ENCODE results near the gene MTF2. TPM values are rescaled to one million over a fixed set of nuclear protein-coding genes. Genes with fewer than 3 reads are reported as not detected.

Gene MTF2
- total and polyA plus RNA-seq, 2 experiments from 2014 or later: 82.1 to 133 TPM

DNA sequence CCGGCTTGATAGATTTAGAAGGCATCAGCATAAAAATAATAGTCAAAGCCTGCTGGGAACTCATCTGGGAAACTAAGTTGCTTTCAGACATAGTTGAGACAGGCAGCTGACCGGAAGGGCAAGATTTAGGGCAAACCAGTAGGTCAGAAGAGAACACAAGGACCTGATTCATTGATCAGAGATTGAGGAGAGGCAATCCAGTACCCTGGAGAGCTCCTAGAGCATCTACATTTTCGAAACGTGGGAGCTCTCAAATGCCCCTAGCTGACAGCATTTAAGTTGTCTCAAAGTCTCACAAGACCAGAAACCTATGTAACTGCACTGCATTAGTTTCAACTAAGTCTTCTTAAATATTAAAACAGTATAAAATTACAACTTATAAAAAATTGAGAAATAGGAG is 22.9 kb upstream of the MTF2 start:
- no peak for TF ChIP-seq CREB1 (CRISPR knock-in tag; IDR thresholded peaks at IDR 0.05; ENCODE audit: low read depth)
- TF ChIP-seq, protein P1, sequence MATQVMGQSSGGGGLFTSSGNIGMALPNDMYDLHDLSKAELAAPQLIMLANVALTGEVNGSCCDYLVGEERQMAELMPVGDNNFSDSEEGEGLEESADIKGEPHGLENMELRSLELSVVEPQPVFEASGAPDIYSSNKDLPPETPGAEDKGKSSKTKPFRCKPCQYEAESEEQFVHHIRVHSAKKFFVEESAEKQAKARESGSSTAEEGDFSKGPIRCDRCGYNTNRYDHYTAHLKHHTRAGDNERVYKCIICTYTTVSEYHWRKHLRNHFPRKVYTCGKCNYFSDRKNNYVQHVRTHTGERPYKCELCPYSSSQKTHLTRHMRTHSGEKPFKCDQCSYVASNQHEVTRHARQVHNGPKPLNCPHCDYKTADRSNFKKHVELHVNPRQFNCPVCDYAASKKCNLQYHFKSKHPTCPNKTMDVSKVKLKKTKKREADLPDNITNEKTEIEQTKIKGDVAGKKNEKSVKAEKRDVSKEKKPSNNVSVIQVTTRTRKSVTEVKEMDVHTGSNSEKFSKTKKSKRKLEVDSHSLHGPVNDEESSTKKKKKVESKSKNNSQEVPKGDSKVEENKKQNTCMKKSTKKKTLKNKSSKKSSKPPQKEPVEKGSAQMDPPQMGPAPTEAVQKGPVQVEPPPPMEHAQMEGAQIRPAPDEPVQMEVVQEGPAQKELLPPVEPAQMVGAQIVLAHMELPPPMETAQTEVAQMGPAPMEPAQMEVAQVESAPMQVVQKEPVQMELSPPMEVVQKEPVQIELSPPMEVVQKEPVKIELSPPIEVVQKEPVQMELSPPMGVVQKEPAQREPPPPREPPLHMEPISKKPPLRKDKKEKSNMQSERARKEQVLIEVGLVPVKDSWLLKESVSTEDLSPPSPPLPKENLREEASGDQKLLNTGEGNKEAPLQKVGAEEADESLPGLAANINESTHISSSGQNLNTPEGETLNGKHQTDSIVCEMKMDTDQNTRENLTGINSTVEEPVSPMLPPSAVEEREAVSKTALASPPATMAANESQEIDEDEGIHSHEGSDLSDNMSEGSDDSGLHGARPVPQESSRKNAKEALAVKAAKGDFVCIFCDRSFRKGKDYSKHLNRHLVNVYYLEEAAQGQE (IDR thresholded peaks at IDR 0.05; ENCODE audit: unreplicated experiment): peak; percentile 85
- H3K36me3 Mint-ChIP-seq (ENCODE audit: low read depth): no peaks in the 10 kb centered on the region
- Histone ChIP-seq H2AFZ (no peak overlapping the region), H3K4me2 (no peak overlapping the region), H3K4me1 (ENCODE audit: insufficient read depth) (no peaks in the 10 kb centered on the region), H3K79me2 (replicated peaks; ENCODE audit: insufficient read depth) (no peaks in the 10 kb centered on the region), H3F3A (replicated peaks; ENCODE audit: low read depth) (no peaks in the 10 kb centered on the region), H3K27me3 (ENCODE audit: insufficient read depth) (no peaks in the 10 kb centered on the region), H3K4me3 (no peak overlapping the region), H3K9me2 (ENCODE audit: insufficient read depth) (no peaks in the 10 kb centered on the region), H4K20me1 (replicated peaks; ENCODE audit: insufficient read depth) (no peaks in the 10 kb centered on the region), H3K27ac (ENCODE audit: low read depth) (no peak overlapping the region), H3K36me3 (ENCODE audit: insufficient read depth) (no peaks in the 10 kb centered on the region)
- no peak overlapping the region for H3K27ac Mint-ChIP-seq
- DNase-seq (ENCODE audit: low spot score) (peak; percentile 83), ATAC-seq (peak; percentile 87)
- H3K9me3 Mint-ChIP-seq: no peaks in the 10 kb centered on the region
- H3K4me3 Mint-ChIP-seq: no peak overlapping the region
- no peaks in the 10 kb centered on the region for H3K4me1 Mint-ChIP-seq
- no peaks in the 10 kb centered on the region for H3K27me3 Mint-ChIP-seq (ENCODE audit: insufficient read depth, low read depth, poor library complexity)

DNA sequence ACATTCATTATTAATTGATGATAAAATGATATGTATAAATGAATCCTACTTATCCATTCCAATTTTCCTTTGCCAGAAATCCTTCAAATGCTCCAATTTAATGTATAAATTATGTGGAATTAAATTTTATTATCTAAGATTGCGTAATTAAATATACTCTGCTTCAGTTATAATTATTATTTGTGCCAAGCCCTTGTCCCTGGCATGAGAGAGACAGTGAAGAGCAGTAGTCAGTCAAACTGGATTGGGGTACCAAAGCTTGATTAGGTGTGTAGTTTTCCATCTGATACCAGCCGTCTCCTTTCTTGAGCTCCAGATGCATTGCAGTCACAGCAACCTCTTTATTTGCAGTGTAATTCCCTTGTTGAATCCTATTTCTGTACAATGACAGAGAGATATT is 22.4 kb upstream of the MTF2 start:
- DNase-seq (ENCODE audit: low spot score): no peak
- Mint-ChIP-seq H3K4me1 (no peaks in the 10 kb centered on the region), H3K4me3 (no peak overlapping the region), H3K27ac (no peak overlapping the region), H3K36me3 (ENCODE audit: low read depth) (no peaks in the 10 kb centered on the region), H3K27me3 (ENCODE audit: insufficient read depth, low read depth, poor library complexity) (no peaks in the 10 kb centered on the region), H3K9me3 (no peaks in the 10 kb centered on the region)
- TF ChIP-seq POLR2AphosphoS5 (IDR thresholded peaks at IDR 0.05; ENCODE audit: low read depth): no peak
- no peaks in the 10 kb centered on the region for H4K20me1 ChIP-seq (replicated peaks; ENCODE audit: insufficient read depth)
- H3K36me3 ChIP-seq (ENCODE audit: insufficient read depth): no peaks in the 10 kb centered on the region
- H3F3A ChIP-seq (replicated peaks; ENCODE audit: low read depth): no peaks in the 10 kb centered on the region
- no peaks in the 10 kb centered on the region for H3K9me2 ChIP-seq (ENCODE audit: insufficient read depth)
- no peak for ATAC-seq
- H3K27me3 ChIP-seq (ENCODE audit: insufficient read depth): no peaks in the 10 kb centered on the region
- no peaks in the 10 kb centered on the region for H3K79me2 ChIP-seq (replicated peaks; ENCODE audit: insufficient read depth)
- no peak overlapping the region for H2AFZ ChIP-seq
- H3K4me2 ChIP-seq: no peak overlapping the region
- H3K4me3 ChIP-seq: no peak overlapping the region
- H3K27ac ChIP-seq (ENCODE audit: low read depth): no peak overlapping the region
- H3K4me1 ChIP-seq (ENCODE audit: insufficient read depth): no peaks in the 10 kb centered on the region

- Histone ChIP-seq H3K79me2 (replicated peaks; ENCODE audit: insufficient read depth) (no peaks in the 10 kb centered on the region), H3K4me1 (ENCODE audit: insufficient read depth) (no peaks in the 10 kb centered on the region), H3K4me3 (no peak overlapping the region), H3K27ac (ENCODE audit: low read depth) (no peak overlapping the region), H3K36me3 (ENCODE audit: insufficient read depth) (no peaks in the 10 kb centered on the region), H3K27me3 (ENCODE audit: insufficient read depth) (no peaks in the 10 kb centered on the region), H3K4me2 (no peak overlapping the region), H3F3A (replicated peaks; ENCODE audit: low read depth) (no peaks in the 10 kb centered on the region), H4K20me1 (replicated peaks; ENCODE audit: insufficient read depth) (no peaks in the 10 kb centered on the region), H2AFZ (no peak overlapping the region), H3K9me2 (ENCODE audit: insufficient read depth) (no peaks in the 10 kb centered on the region)
- Mint-ChIP-seq H3K27me3 (ENCODE audit: insufficient read depth, low read depth, poor library complexity) (peaks cover 2% of the 10 kb centered on the region), H3K36me3 (ENCODE audit: low read depth) (no peaks in the 10 kb centered on the region), H3K4me1 (no peaks in the 10 kb centered on the region), H3K27ac (no peak overlapping the region), H3K9me3 (no peaks in the 10 kb centered on the region), H3K4me3 (no peak overlapping the region)
- TF ChIP-seq EZH2 (IDR thresholded peaks at IDR 0.05; ENCODE audit: low read depth, unreplicated experiment): no peak
- TF ChIP-seq CTCF (conservative IDR thresholded peaks at IDR 0.05; ENCODE audit: low read depth in 2 of 2): peak; percentile 79 to 88
- DNase-seq (ENCODE audit: low spot score) (peak; percentile 81), ATAC-seq (peak; percentile 96)
These were observed 16.9 kb upstream of the MTF2 start for GRCh38 chr1:93061895-93062792.
